GM21381 (cell line): ENCODE results near the gene TCAF1.
A peak's percentile ranks its signal among the peaks of the same experiment; 100 is the strongest.

Source experiments
- ATAC-seq: cut with Tn5 transposase; IDR thresholded peaks from one replicate; pipeline ENCODE4 v1.9.1; 2021; ENCODE audit warnings: mild to moderate bottlenecking, moderate library complexity; ENCODE audit not compliant: unreplicated experiment

Gene TCAF1

GRCh38 chr7:143906151-143906550, 4.2 kb upstream of the TCAF1 start:
- ATAC-seq, result no peak

GRCh38 chr7:143905509-143905908, 3.5 kb upstream of the TCAF1 start:
- ATAC-seq, result no peak

GRCh38 chr7:143902332-143902899, 440 bp upstream of the TCAF1 start:
- no peak for ATAC-seq

GRCh38 chr7:143901332-143901667, 676 bp downstream of the TCAF1 start:
- ATAC-seq, result no peak

GRCh38 chr7:143900230-143900766, 1.7 kb downstream of the TCAF1 start:
- ATAC-seq, result no peak

GRCh38 chr7:143898810-143899209, 3.2 kb downstream of the TCAF1 start:
- no peak for ATAC-seq

- no peak for ATAC-seq
These were observed 5.3 kb downstream of the TCAF1 start for GRCh38 chr7:143896667-143897066.

- ATAC-seq, result peak; percentile 98
These were observed 9.3 kb downstream of the TCAF1 start for GRCh38 chr7:143892527-143893300.

- no peak for ATAC-seq
These were observed 10.5 kb downstream of the TCAF1 start for GRCh38 chr7:143891457-143891856.

- ATAC-seq, result no peak
These were observed 11.4 kb downstream of the TCAF1 start for GRCh38 chr7:143890558-143890957.

GRCh38 chr7:143889068-143889467, 12.9 kb downstream of the TCAF1 start:
- ATAC-seq, result no peak

GRCh38 chr7:143886826-143887477, 15.0 kb downstream of the TCAF1 start:
- no peak for ATAC-seq

- no peak for ATAC-seq
These were observed 16.0 kb downstream of the TCAF1 start for GRCh38 chr7:143885951-143886350.

GRCh38 chr7:143884969-143885559, 16.9 kb downstream of the TCAF1 start:
- peak; percentile 93 for ATAC-seq

GRCh38 chr7:143884241-143884968, 17.6 kb downstream of the TCAF1 start:
- ATAC-seq, result no peak

GRCh38 chr7:143882604-143883078, 19.3 kb downstream of the TCAF1 start:
- ATAC-seq, result no peak

GRCh38 chr7:143882020-143882603, 19.9 kb downstream of the TCAF1 start:
- ATAC-seq, result no peak

GRCh38 chr7:143878884-143879283, 23.1 kb downstream of the TCAF1 start:
- ATAC-seq, result no peak

GRCh38 chr7:143877098-143877497, 24.9 kb downstream of the TCAF1 start:
- ATAC-seq, result no peak

- no peak for ATAC-seq
These were observed 25.8 kb downstream of the TCAF1 start for GRCh38 chr7:143876218-143876617.
